GM19467 (cell line): Measurements from ENCODE around the gene TPP2.

Source experiments
- ATAC-seq: cut with Tn5 transposase; IDR thresholded peaks from one replicate; pipeline ENCODE4 v1.9.1; 2021; ENCODE audit warnings: mild to moderate bottlenecking, moderate library complexity; ENCODE audit not compliant: unreplicated experiment

TPP2 gene

DNA sequence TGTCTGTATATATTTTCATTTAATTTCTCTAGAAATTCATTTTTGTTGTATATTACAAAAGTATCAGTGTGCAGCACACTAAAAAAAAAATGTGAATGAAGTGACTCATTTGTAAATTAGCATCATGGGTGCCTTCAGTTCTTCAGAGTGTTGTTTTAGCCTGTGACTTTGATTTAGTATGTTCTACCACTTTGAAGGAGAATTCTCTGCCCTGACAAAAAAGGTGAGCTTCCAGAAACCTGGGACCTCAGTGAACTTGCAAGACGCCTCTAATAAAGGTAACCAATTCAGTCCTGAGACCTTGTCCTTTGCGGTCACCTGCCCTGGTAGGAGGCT, 95.7 kb downstream of the TPP2 start:
- ATAC-seq = no peak

DNA sequence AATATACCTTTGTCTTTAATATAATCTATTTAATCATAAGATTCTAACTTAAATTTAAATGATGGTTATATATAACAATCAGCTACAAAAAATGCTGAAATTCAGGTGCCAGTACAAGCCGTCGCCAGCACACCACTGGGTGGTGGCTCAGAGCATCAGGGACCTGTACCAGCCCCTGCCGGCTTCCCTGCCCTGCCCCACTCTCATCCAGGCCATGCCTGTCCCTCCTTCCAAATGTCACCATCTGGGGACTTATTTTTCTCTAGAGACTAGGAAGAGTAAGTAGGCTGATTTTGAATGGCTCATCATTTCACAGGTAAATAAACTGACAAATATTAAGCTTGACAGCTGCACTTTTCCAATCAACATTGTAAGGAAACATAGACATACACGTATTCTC, 96.5 kb downstream of the TPP2 start:
- ATAC-seq = no peak

- ATAC-seq = no peak
These were observed 97.0 kb downstream of the TPP2 start for GRCh38 chr13:102693776-102694175.

- ATAC-seq = no peak
These were observed 98.2 kb downstream of the TPP2 start, which contains the start of gene METTL21C for GRCh38 chr13:102694937-102695336. Gene METTL21C (minus strand): TSS chr13:102695044. CDS start chr13:102694498, 546 bp downstream.

GRCh38 chr13:102696465-102696864, 99.7 kb downstream of the TPP2 start:
- ATAC-seq = no peak

DNA sequence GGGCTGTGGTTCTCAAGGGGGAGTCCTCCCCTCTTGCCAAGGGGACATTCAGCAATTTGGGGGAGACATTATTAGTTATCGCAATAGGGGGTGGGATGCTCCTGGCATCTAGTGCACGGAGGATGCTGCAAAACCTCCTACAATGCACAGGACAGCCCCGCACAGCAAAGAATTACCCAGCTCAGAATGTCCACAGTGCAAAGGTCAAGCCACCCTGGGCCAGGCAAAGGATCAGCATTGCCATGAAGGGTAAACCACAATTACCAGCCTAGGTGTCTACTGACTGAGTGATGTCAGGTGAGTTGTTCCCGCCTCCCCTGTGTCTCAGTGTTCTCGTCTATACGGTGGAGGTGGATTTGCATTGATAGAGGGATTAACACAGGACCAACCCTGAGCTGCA, 100.5 kb downstream of the TPP2 start:
- ATAC-seq = no peak

GRCh38 chr13:102697929-102698648, 101.3 kb downstream of the TPP2 start:
- ATAC-seq = no peak

DNA sequence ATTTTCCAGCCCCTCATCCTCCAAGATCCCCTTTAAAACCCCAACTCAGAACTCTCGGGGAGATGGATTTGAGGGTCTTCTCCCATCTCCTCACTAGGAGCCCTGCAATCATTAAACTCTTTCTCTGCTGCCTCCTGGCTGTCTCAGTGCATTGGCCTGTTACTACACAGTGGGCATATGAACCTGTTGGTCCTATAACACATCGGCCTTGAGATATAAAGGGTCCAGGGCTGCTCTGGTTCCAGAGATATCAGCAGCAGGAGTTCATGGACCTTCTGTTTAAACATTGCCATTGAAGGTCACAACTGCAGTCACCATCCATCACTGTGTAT, 101.8 kb downstream of the TPP2 start:
- no peak for ATAC-seq

- no peak for ATAC-seq
These were observed 102.7 kb downstream of the TPP2 start for GRCh38 chr13:102699504-102699903.

DNA sequence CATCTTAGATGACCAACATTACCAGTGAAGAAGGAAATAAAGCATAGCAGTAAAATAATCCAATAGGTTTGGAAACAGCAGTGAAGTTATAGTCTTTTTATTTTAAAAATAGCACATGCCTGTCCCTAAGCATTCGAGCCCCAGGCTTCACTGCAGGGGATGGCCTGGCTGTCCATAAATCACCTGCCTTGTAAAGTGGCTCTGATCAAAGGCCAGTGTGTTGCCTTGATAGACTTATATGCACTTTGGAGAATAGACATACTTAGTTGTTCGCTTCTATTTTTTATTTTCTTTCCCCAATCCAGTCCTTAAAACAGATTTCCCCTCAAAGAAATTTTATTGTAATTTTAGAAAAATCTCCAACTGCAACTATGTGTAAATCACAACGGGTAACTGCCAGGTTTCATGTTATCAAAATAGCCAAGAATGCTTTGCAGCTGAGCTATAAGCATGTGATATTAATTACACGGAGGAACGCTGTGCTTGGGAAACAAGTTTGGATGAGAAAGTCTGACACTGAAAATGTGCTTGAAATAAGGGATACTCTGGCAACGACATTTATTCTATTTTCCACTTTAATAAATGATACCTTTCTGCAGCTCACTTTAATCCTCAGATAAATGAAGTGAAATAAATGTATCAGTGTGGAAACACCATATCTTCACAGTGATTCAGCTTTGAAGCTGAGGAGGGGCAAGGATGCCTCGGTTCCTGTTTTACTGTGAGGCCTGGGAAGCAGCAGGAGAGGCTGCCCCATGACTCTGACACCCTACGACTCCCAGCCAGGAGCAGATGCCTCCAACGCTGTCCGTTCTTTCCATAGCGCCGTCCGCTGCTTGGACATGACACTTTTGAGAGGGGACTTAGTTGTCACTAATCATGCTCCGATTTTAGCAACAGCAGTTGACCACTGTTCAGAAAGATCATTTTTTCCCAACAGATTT, 103.6 kb downstream of the TPP2 start:
- ATAC-seq = no peak

DNA sequence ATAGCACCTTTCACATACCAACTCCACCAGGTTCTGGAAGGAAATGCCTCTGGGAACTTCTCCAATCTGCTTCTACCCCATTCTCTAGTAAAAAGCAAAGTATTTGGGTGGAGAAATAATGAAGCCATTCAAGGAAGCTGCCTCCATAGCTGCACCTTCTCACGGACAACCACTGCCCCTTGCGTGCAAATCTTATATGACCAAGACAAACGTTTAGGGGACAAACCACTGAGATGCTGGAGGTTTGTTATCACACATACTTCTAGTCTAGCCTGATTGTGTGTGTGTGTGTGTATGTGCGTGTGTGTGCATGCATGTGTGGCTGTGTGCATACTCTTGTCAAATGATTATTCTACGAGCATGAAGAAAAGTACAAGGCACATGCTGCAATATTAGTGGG, 104.5 kb downstream of the TPP2 start:
- ATAC-seq = no peak

DNA sequence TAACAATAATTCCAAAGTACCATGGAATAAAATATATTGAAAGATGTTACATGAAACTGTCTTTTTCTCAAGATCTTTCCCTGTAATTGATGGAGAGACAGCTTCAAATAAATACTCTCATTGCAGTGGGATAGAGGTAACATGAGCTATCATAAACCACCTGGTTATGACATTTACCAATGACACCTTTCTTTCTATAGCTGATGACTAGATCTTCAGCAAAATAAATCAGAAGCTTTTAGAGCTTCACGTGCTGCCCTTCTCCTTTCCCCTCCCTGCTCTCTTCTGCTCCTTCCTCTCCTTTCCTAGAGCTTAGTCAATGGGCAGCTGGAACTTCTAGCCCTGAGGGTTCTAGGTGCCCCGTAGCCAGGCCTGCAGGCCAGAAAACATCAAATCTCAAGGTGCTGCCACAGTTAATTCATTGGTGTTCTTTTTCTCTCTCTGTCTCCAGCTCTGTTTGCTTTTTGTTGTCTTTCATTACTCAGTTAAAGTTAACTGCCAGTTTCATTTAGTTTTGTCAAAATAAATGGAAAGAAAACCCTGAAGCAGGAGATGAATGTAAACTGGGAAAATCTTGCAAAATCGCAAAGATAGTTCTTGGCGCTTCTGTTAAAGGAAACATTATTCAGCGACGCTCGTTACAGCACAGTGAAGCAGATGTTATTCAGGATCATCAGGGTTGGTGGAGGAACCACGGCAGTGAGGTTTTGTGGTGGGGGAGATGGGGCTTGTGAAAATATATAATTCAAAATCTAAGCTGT, 106.4 kb downstream of the TPP2 start:
- ATAC-seq = no peak

- no peak for ATAC-seq
These were observed 106.9 kb downstream of the TPP2 start for GRCh38 chr13:102703726-102704035.

DNA sequence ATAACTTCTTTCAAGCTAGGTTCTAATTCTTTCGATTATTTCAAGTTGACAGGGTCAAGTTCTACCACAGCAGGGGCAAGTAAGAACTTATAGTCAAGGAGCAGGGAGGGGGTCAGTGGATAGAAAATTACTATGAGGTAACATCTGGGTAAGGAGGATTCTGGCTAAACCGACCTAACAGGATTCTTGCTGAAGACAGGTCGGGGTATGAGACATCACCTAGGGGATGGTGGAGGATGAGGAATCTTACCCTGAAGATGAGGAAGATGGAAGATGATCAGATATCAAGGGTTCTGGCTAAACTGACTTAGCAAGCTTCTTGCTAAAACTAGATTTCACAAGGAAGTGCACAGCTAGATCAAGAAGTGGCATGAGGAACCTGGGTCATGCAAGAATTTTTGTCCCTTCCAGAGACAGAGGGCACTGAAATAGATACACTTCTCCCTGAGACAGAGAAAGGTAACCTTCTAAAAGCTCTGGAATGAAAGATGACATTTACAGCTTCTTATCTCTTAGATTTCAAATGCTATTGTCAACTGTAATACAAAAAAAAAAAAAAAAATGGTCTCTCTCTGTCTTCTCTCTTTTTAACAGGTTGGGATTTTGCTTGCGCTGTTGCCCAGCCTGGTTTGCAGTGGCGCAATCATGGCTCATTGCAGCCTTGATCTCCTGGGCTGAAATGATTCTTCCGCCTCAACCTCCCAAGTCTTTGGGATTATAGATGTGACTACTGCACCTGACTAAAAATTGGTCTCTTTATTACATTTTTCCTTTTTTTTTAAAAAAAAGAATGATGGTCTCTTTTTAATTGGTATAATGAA, 107.7 kb downstream of the TPP2 start:
- no peak for ATAC-seq

DNA sequence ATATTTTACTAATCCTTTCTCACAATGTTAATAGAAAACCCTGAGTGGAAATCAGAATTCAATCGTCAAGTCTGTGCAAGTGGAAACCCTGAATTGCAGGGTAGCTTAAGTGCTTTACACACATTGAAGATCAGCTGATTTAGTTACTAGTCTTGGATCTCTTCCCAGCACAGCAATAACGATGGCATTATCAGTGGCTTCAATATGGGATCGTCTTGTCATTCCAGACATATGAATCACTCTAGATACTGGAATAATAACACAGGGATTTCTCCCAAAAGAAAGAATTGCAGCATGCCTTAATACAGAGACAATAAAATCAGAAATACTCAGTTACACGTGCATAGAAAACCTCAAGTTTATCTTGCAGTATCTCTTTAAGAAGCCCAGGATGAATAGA, 110.7 kb downstream of the TPP2 start:
- no peak for ATAC-seq

- ATAC-seq = no peak
These were observed 111.4 kb downstream of the TPP2 start for GRCh38 chr13:102708211-102708610.

- ATAC-seq = no peak
These were observed 112.2 kb downstream of the TPP2 start for GRCh38 chr13:102708991-102709390.

DNA sequence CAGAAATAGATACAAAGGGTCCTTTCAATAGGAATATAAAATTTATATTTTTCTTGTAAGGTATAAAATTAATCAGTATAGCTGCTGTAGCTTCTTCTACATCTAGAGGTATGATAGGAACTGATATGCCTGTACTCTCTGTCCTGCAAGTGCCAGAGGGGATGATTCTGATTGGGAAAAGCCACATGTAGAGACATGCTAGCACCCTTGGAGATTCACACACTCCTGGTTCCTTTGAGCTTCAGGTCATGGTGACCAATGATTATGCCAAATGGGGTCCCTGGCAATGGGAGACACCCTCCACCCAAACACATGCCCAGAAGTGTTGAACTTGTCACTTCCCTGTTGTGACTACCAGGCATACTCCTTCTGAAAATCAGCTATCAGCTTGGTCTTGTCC, 112.8 kb downstream of the TPP2 start:
- ATAC-seq = no peak

GRCh38 chr13:102710261-102710679, 113.5 kb downstream of the TPP2 start:
- ATAC-seq = no peak

- ATAC-seq = no peak
These were observed 118.7 kb downstream of the TPP2 start for GRCh38 chr13:102715447-102715846.

DNA sequence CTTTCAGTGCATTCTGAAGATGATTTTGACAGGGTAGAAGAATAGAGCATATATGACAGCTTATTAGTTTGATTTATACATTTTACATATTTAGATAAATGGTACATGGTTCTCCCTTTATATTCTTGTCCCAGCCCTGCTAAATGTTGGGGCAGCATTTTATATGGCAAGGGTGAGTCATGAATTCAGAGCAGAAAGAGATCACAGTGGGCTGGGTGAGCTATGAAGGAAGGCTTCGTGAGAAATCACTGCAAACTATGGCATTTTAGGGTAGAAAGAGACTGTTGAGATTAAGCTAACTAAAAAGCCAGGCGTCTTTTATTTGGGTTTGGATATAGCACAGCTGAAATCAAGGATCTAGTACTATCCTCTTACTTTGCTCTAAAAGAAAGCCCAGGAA, 122.0 kb downstream of the TPP2 start:
- no peak for ATAC-seq
